PC-3 (cell line): ENCODE measurements around the gene ZNF283. TPM values are rescaled to one million over a fixed set of nuclear protein-coding genes. Genes with fewer than 3 reads are reported as not detected.

Experiments
- ATAC-seq: fragments of 200-7000 bp; cut with Tn5 transposase; 2 replicates; pipeline ENCODE4 v1.9.1; 2020; ENCODE audit warnings: mild to moderate bottlenecking, moderate library complexity
- Bru-seq: library from RNA; stranded (reverse); fragments of 400-500 nt; gene quantifications from one replicate; lab custom pipeline; 2021; lab: Mats Ljungman, UMichigan
- BruChase-seq, 2 experiments: library from RNA; stranded (reverse); fragments of 400-500 nt; gene quantifications; one replicate each; lab custom pipeline; 2021; lab: Mats Ljungman, UMichigan
- BruUV-seq: library from RNA; stranded (reverse); fragments of 400-500 nt; replicated peaks from 2 replicates; lab custom pipeline; 2021; lab: Mats Ljungman, UMichigan
- CTCF ChIA-PET: fragments of 300-600 bp; sonication (Branson Sonifier 250); formaldehyde crosslinking; loops from one replicate; lab custom pipeline; 2022; ENCODE audit warnings: antibody characterized with exemption; lab: Charles Lee
- POLR2A ChIA-PET: fragments of 300-600 bp; sonication (Branson Sonifier 250); formaldehyde crosslinking; loops from one replicate; lab custom pipeline; 2022; ENCODE audit warnings: antibody characterized with exemption; ENCODE audit not compliant: unreplicated experiment; lab: Charles Lee
- DNase-seq: peaks from one replicate; pipeline ENCODE4 v3.0.0-alpha.2; 2015
- H2AFZ ChIP-seq: fragments of 300-600 bp; sonication (generic); 2 replicates; pipeline ENCODE4 v1.6.0; 2016; ENCODE audit warnings: antibody characterized with exemption, low read length
- H3F3A ChIP-seq: fragments of 300-600 bp; sonication (generic); one replicate; pipeline ENCODE4 v1.6.0; 2017; ENCODE audit warnings: antibody characterized with exemption, low read length, control low read depth, mild to moderate bottlenecking; ENCODE audit not compliant: unreplicated experiment
- H3K27ac ChIP-seq: fragments of 300-600 bp; sonication (generic); 2 replicates; pipeline ENCODE4 v1.5.1; 2016; ENCODE audit warnings: mild to moderate bottlenecking, low read length
- H3K27me3 ChIP-seq: fragments of 300-600 bp; sonication (generic); 2 replicates; pipeline ENCODE4 v1.6.1; 2016; ENCODE audit warnings: low read length, mixed read lengths
- H3K36me3 ChIP-seq: fragments of 300-600 bp; sonication (generic); 2 replicates; pipeline ENCODE4 v1.6.1; 2016; ENCODE audit warnings: low read depth, mixed run types, low read length, mixed read lengths
- H3K4me1 ChIP-seq: fragments of 300-600 bp; sonication (generic); 2 replicates; pipeline ENCODE4 v1.5.1; 2016; ENCODE audit warnings: low read length; ENCODE audit not compliant: insufficient read depth
- H3K4me2 ChIP-seq: fragments of 300-600 bp; sonication (generic); 2 replicates; pipeline ENCODE4 v1.6.0; 2016; ENCODE audit warnings: low read length
- H3K4me3 ChIP-seq: fragments of 300-600 bp; sonication (generic); 2 replicates; pipeline ENCODE4 v1.5.1; 2016; ENCODE audit warnings: mild to moderate bottlenecking, low read length, mixed read lengths
- H3K79me2 ChIP-seq: fragments of 300-600 bp; sonication (generic); 2 replicates; pipeline ENCODE4 v1.6.1; 2017; ENCODE audit warnings: low read length, mixed read lengths
- H3K9ac ChIP-seq: fragments of 300-600 bp; sonication (generic); 2 replicates; pipeline ENCODE4 v1.6.0; 2016; ENCODE audit warnings: mild to moderate bottlenecking, low read length
- H3K9me2 ChIP-seq: fragments of 300-600 bp; sonication (generic); replicated peaks from 2 replicates; pipeline ENCODE4 v1.6.1; 2016; ENCODE audit warnings: mixed run types, low read length, mixed read lengths
- H3K9me3 ChIP-seq: fragments of 300-600 bp; sonication (generic); 2 replicates; pipeline ENCODE4 v1.6.1; 2016; ENCODE audit warnings: low read length, mixed read lengths
- H4K20me1 ChIP-seq: fragments of 300-600 bp; sonication (generic); 2 replicates; pipeline ENCODE4 v1.6.1; 2016; ENCODE audit warnings: low read length, mixed read lengths
- CTCF ChIP-seq: fragments of 300-600 bp; sonication (generic); conservative IDR thresholded peaks from 2 replicates; pipeline ENCODE4 v1.5.1; 2017; ENCODE audit warnings: antibody characterized with exemption, low read depth, mild to moderate bottlenecking, low read length
- EZH2 ChIP-seq: fragments of 300-600 bp; sonication (generic); IDR thresholded peaks from one replicate; pipeline ENCODE4 v1.6.1; 2017; ENCODE audit warnings: antibody characterized with exemption, mild to moderate bottlenecking, low read length; ENCODE audit not compliant: unreplicated experiment
- EZH2phosphoT487 ChIP-seq: fragments of 300-600 bp; sonication (generic); IDR thresholded peaks from 2 replicates; pipeline ENCODE4 v1.6.1; 2018; ENCODE audit warnings: mild to moderate bottlenecking, antibody characterized with exemption, low read length, borderline replicate concordance
- intact Hi-C: fragments of 100-400 bp; cut with micrococcal nuclease; formaldehyde crosslinking; loops from 2 replicates; pipeline ENCODE4 v1.9.0; 2023
- long read RNA-seq: library from polyadenylated mRNA; unstranded; transcript quantifications from one replicate; pipeline ENCODE4 v2.0.0, GENCODE V29; 2021; ENCODE audit not compliant: unreplicated experiment
- total RNA-seq: library from RNA; depleted of rRNA; stranded (reverse); fragments of >200 nt; gene quantifications from 2 replicates; pipeline ENCODE4 v1.2.3, GENCODE V29; 2014; rRNA removed

ZNF283 gene
- total RNA-seq (3.0 and 4.0 TPM in 2 replicates), Bru-seq, nascent RNA (percentile 55 among the genes with signal in this experiment), BruChase-seq, experiment 1, labeled RNA remaining after a 6-hour chase (percentile 55 among the genes with signal in this experiment), BruChase-seq, experiment 2, labeled RNA remaining after a 2-hour chase (percentile 68 among the genes with signal in this experiment)
- long read RNA-seq, partial matches to known transcripts = 0 of 4 reads
- long read RNA-seq, other reads (novel, unspliced or antisense) = 3 of 4 reads

DNA sequence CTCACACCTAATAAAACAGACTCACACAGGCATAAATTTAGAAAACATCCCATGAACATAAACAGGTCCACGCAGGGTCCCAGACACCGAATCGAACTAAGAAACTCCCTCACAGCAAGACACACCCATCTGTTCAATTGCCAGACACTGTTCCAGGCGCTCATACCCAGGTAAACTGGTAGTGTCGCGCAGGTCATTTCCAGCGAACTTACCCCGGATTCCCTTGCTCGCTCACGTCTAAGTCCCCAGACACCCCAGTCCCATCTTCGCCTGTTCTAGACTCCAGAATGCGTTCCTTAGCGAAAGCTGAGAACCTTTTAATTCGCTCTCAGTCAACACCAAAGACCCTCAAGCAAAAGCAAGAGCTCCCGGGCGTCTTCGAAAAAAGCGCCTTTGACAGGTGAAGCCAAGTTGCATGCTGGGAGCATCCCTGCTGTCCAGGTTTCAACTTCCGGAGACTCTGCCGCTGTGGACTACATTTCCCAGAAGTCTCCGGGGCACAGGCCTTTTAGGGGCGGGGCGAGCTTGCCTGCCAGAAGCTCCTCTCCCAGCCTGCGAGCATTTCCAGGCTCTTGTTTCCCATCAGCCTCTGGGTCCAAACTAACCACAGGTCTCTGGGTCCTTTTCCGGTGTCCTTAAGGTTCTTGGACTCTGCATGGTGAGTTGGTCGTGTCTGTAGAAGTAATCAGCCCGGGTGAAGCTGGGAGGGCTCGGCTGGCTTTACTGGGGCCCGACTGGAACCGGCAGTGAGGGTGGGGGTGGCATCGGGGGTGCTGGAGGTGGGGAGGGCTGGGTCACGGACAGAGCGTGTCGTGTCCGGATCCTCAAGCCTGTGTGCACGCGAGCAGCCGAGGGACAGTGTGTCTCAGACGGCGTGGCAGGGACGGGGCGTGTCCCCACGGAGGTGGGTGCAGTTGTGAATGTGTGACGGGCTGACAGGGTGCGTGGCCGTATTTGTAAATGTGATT is at the start of gene ZNF283:
Gene ZNF283, plus strand, starts transcription at position 535 of the 968 bp plus-strand sequence. CDS start 6,184 bp downstream, outside the sequence.
- peak within 1 kb of the TSS; percentile 51 for H3K9ac ChIP-seq
- POLR2A ChIA-PET = no interaction called here
- no TSS peak for BruUV-seq

GRCh38 chr19:43778651-43779050 is 48.5 kb upstream of the ZNF283 start:
- ATAC-seq = no peak
- Histone ChIP-seq H3K4me1 (peaks cover 39% of the 10 kb centered on the region), H3K9me2 (no peaks in the 10 kb centered on the region), H3K36me3 (no peaks in the 10 kb centered on the region), H3F3A (no peaks in the 10 kb centered on the region), H3K4me2 (0 out of 2 replicates have a peak overlapping the region, but pooled peaks have one; percentile 96), H2AFZ (no peak overlapping the region), H3K27ac (no peak overlapping the region), H3K27me3 (no peaks in the 10 kb centered on the region), H3K9me3 (no peaks in the 10 kb centered on the region), H3K9ac (no peak overlapping the region), H4K20me1 (no peaks in the 10 kb centered on the region), H3K79me2 (peaks cover 47% of the 10 kb centered on the region), H3K4me3 (peak overlapping the region; percentile 80; the same call in 1 of the 2 replicates)
- no peak for DNase-seq
- no TSS peak for BruUV-seq
- TF ChIP-seq EZH2 (no peak), CTCF (no peak), EZH2phosphoT487 (no peak)
- ChIA-PET POLR2A (no interaction called here), CTCF (no interaction called here)
- intact Hi-C loops = no loop called here

More for the DNA sequence above, at the start of gene ZNF283:
- H3K4me2 ChIP-seq = peak within 1 kb of the TSS; percentile 86
- H3K27me3 ChIP-seq = no peaks in the 10 kb centered on the region
- no peaks in the 10 kb centered on the region for H3F3A ChIP-seq
- peak; percentile 80 for ATAC-seq
- H3K4me3 ChIP-seq = peak within 1 kb of the TSS; percentile 68
- no peaks in the 10 kb centered on the region for H3K9me3 ChIP-seq
- TF ChIP-seq EZH2 = no peak
- TF ChIP-seq CTCF = no peak
- no peak for TF ChIP-seq EZH2phosphoT487
- CTCF ChIA-PET = no interaction called here
- H4K20me1 ChIP-seq = no peaks in the 10 kb centered on the region
- intact Hi-C loops = no loop called here
- H3K79me2 ChIP-seq = 0 out of 2 replicates have a peak, but pooled peaks cover 6% of the 10 kb centered on the region
- peaks cover 19% of the 10 kb centered on the region for H3K36me3 ChIP-seq
- H3K4me1 ChIP-seq = no peaks in the 10 kb centered on the region
- peak; percentile 68 for DNase-seq
- H3K27ac ChIP-seq = no peak within 1 kb of the TSS
- peak within 1 kb of the TSS; percentile 66 for H2AFZ ChIP-seq
- H3K9me2 ChIP-seq = no peaks in the 10 kb centered on the region
